ENCODE data around the gene TEX13D. TPM values are rescaled to one million over a fixed set of nuclear protein-coding genes. Genes with fewer than 3 reads are reported as not detected.

TEX13D gene
- total and polyA plus RNA-seq, 2 donors (not counting 3 experiments of a cell fraction or from before 2014, with no cell fraction given) = not detected

- Histone ChIP-seq H4K20me1 (replicated peaks; ENCODE audit: control insufficient read depth, extremely low read depth, insufficient read depth, low read length) (no peaks in the 10 kb centered on the region), H3K9me3 (replicated peaks; ENCODE audit: control insufficient read depth, insufficient read depth, low read length) (no peaks in the 10 kb centered on the region), H3K9ac (replicated peaks; ENCODE audit: extremely low read depth, insufficient read depth, low read length) (no peak overlapping the region), H3K27ac (ENCODE audit: insufficient read depth, low read depth, low read length) (no peak overlapping the region), H3K36me3 (ENCODE audit: control insufficient read depth in 2 of 2, extremely low read depth in 1 of 2, insufficient read depth in 2 of 2, low read length in 2 of 2) (no peaks in the 10 kb centered on the region), H3K27me3 (ENCODE audit: control insufficient read depth in 2 of 2, insufficient read depth in 2 of 2, low read length in 2 of 2) (no peaks in the 10 kb centered on the region), H2AFZ (ENCODE audit: low read depth, low read length) (no peak overlapping the region), H3K4me1 (ENCODE audit: control insufficient read depth, extremely low read depth, insufficient read depth, low read length) (no peaks in the 10 kb centered on the region), H3K4me2 (ENCODE audit: insufficient read depth, low read length) (no peak overlapping the region), H3K9me1 (replicated peaks; ENCODE audit: control insufficient read depth, extremely low read depth, insufficient read depth, low read length) (no peaks in the 10 kb centered on the region), H3K4me3 (replicated peaks in 1 of 3; ENCODE audit: insufficient read depth in 1 of 3, low read depth in 1 of 3, low read length in 3 of 3) (no peak overlapping the region), H3K79me2 (ENCODE audit: control insufficient read depth, insufficient read depth, low read length) (no peaks in the 10 kb centered on the region)
- TF ChIP-seq, protein P1, sequence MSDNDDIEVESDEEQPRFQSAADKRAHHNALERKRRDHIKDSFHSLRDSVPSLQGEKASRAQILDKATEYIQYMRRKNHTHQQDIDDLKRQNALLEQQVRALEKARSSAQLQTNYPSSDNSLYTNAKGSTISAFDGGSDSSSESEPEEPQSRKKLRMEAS (IDR thresholded peaks at IDR 0.05; ENCODE audit: insufficient read depth, insufficient read length) = no peak
- TF ChIP-seq POLR2A (IDR thresholded peaks at IDR 0.05; ENCODE audit: low read depth, low read length) = no peak
- no peak for TF ChIP-seq MYC (IDR thresholded peaks at IDR 0.05; ENCODE audit: low read depth, low read length)
- no peak for TF ChIP-seq POLR2AphosphoS5 (IDR thresholded peaks at IDR 0.05; ENCODE audit: insufficient read depth, low read depth, low read length)
- TF ChIP-seq, protein P2, sequence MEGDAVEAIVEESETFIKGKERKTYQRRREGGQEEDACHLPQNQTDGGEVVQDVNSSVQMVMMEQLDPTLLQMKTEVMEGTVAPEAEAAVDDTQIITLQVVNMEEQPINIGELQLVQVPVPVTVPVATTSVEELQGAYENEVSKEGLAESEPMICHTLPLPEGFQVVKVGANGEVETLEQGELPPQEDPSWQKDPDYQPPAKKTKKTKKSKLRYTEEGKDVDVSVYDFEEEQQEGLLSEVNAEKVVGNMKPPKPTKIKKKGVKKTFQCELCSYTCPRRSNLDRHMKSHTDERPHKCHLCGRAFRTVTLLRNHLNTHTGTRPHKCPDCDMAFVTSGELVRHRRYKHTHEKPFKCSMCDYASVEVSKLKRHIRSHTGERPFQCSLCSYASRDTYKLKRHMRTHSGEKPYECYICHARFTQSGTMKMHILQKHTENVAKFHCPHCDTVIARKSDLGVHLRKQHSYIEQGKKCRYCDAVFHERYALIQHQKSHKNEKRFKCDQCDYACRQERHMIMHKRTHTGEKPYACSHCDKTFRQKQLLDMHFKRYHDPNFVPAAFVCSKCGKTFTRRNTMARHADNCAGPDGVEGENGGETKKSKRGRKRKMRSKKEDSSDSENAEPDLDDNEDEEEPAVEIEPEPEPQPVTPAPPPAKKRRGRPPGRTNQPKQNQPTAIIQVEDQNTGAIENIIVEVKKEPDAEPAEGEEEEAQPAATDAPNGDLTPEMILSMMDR (IDR thresholded peaks at IDR 0.05; ENCODE audit: extremely low read depth in 1 of 2, insufficient read depth in 1 of 2, low read depth in 1 of 2, low read length in 2 of 2) = no peak
- TF ChIP-seq EZH2 (IDR thresholded peaks at IDR 0.05; ENCODE audit: borderline replicate concordance, low read depth, low read length, severe bottlenecking) = no peak
- no peak for TF ChIP-seq JUN (IDR thresholded peaks at IDR 0.05; ENCODE audit: borderline replicate concordance, insufficient read depth, insufficient read length, low read depth)
- no peak for TF ChIP-seq GATA2 (IDR thresholded peaks at IDR 0.05; ENCODE audit: insufficient read depth, insufficient read length, low read depth, low read length)
- no peak for TF ChIP-seq FOS (IDR thresholded peaks at IDR 0.05; ENCODE audit: borderline replicate concordance, insufficient read depth, low read length)
- no TSS peak for BruUV-seq (replicated peaks)
- ChIA-PET POLR2A (no interaction called here), CTCF (no interaction called here)
- DNase-seq (ENCODE audit: low read depth, low spot score) = no peak
- intact Hi-C loops (cut with micrococcal nuclease) (no loop called here), dilution Hi-C loops (cut with MboI; ENCODE audit: extremely low pct_ligation_motif_present, low sequenced_read_pairs) (no loop called here)
- no peak for FAIRE-seq
Observed at GRCh38 chrX:124342174-124342867, 9.9 kb downstream of the TEX13D start.
